ENCODE measurements around the gene TTC34.
"Not testable (repeated sequence)": the region's sequence is repeated elsewhere in the genome, so short reads cannot be mapped to it uniquely, and the experiment has no call there.

- not testable (repeated sequence) for TF ChIP-seq POLR2A (IDR thresholded peaks at IDR 0.05; ENCODE audit: low read length); GATA1 (IDR thresholded peaks at IDR 0.05; ENCODE audit: low read depth, low read length)
Observed at GRCh38 chr1:2748626-2749025, 52.9 kb downstream of the TTC34 start.
